Tibial artery (tissue), 4 donors: ENCODE data around the gene NEK2.
"Not testable (repeated sequence)": the region's sequence is repeated elsewhere in the genome, so short reads cannot be mapped to it uniquely, and the experiment has no call there.

Experiments used
- DNase-seq, 2 donors: peaks; one replicate each; pipeline ENCODE4 v3.0.0-alpha.2; 2019
- H3K27ac ChIP-seq, 2 donors: fragments of 200-600 bp; sonication (generic) in 1 of 2; 1 replicate in 1 of 2; 2 replicates in 1 of 2; pipeline ENCODE4 v1.5.1; 2018 to 2019; ENCODE audit warnings: mild to moderate bottlenecking in 1 of 2
- H3K27me3 ChIP-seq, 2 donors: fragments of 200-600 bp; sonication (generic) in 1 of 2; one replicate each; pipeline versions ENCODE4 v1.5.1 to v1.6.0; 2016 to 2019
- H3K36me3 ChIP-seq, 3 donors: fragments of 200-600 bp; sonication (generic) in 2 of 3; one replicate each; pipeline ENCODE4 v1.5.1; 2016 to 2019; ENCODE audit warnings: mild to moderate bottlenecking in 2 of 3
- H3K4me1 ChIP-seq, 4 donors: fragments of 200-600 bp; sonication (generic) in 2 of 4; 1 replicate in 3 of 4; 2 replicates in 1 of 4; pipeline ENCODE4 v1.5.1; 2016 to 2019
- H3K4me3 ChIP-seq, 2 donors: fragments of 200-600 bp; sonication (generic) in 1 of 2; 1 replicate in 1 of 2; 2 replicates in 1 of 2; pipeline ENCODE4 v1.5.1; 2018 to 2019; ENCODE audit warnings: mild to moderate bottlenecking in 2 of 2
- H3K9me3 ChIP-seq, 3 donors: fragments of 200-600 bp; sonication (generic) in 1 of 3; one replicate each; pipeline ENCODE4 v1.5.1; 2016 to 2019
- intact Hi-C: fragments of 100-400 bp; cut with DNase I; formaldehyde crosslinking; loops from one replicate; pipeline ENCODE4 v1.15.0; 2023; ENCODE audit warnings: low total_unique reads
- TF ChIP-seq, protein P1 (sequence below), 2 experiments: fragments of 200-600 bp in 1 of 2; fragments of 450-650 bp in 1 of 2; IDR thresholded peaks; one replicate each; pipeline ENCODE4 v1.5.1; 2017 to 2019; ENCODE audit warnings: antibody characterized with exemption in 2 of 2, mild to moderate bottlenecking in 1 of 2, moderate library complexity in 1 of 2

NEK2 gene

GRCh38 chr1:211637066-211637465 is 38.4 kb downstream of the NEK2 start:
- Histone ChIP-seq H3K4me1 (peaks cover 0 to 33% (median 28%) of the 10 kb centered on the region in 4 donors), H3K36me3 (no peaks in the 10 kb centered on the region), H3K27ac (no peak overlapping the region), H3K27me3 (no peaks in the 10 kb centered on the region), H3K4me3 (no peak overlapping the region), H3K9me3 (no peaks in the 10 kb centered on the region)
- peak in 1 of 2 donors; percentile 9 for DNase-seq
- intact Hi-C loops: no loop called here
- TF ChIP-seq, protein P1, sequence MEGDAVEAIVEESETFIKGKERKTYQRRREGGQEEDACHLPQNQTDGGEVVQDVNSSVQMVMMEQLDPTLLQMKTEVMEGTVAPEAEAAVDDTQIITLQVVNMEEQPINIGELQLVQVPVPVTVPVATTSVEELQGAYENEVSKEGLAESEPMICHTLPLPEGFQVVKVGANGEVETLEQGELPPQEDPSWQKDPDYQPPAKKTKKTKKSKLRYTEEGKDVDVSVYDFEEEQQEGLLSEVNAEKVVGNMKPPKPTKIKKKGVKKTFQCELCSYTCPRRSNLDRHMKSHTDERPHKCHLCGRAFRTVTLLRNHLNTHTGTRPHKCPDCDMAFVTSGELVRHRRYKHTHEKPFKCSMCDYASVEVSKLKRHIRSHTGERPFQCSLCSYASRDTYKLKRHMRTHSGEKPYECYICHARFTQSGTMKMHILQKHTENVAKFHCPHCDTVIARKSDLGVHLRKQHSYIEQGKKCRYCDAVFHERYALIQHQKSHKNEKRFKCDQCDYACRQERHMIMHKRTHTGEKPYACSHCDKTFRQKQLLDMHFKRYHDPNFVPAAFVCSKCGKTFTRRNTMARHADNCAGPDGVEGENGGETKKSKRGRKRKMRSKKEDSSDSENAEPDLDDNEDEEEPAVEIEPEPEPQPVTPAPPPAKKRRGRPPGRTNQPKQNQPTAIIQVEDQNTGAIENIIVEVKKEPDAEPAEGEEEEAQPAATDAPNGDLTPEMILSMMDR (IDR thresholded peaks at IDR 0.05): no peak

DNA sequence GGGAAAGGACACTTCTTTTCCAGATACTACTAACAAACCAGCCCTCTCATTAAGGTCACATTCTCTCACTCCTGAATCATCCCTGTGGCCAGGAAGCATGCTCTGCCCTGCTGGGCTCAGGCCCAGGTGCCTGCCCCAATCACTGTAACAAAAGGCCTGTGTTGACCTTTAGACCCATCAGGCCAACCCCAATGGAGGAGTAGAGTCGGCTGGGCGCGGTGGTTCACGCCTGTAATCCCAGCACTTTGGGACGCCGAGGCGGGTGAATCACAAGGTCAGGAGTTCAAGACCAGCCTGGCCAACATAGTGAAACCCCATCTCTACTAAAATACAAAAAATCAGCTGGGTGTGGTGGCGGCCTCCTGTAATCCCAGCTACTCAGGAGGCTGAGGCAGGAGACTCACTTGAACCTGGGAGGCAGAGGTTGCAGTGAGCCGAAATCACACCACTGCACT is 38.8 kb downstream of the NEK2 start:
- H3K36me3 ChIP-seq, H3K27me3 ChIP-seq, H3K4me3 ChIP-seq, intact Hi-C loops, H3K27ac ChIP-seq, H3K9me3 ChIP-seq: not testable (repeated sequence)
- H3K4me1 ChIP-seq: peaks cover 0 to 35% (median 29%) of the 10 kb centered on the region in 4 donors
- peak in 1 of 2 donors; percentile 37 for DNase-seq

DNA sequence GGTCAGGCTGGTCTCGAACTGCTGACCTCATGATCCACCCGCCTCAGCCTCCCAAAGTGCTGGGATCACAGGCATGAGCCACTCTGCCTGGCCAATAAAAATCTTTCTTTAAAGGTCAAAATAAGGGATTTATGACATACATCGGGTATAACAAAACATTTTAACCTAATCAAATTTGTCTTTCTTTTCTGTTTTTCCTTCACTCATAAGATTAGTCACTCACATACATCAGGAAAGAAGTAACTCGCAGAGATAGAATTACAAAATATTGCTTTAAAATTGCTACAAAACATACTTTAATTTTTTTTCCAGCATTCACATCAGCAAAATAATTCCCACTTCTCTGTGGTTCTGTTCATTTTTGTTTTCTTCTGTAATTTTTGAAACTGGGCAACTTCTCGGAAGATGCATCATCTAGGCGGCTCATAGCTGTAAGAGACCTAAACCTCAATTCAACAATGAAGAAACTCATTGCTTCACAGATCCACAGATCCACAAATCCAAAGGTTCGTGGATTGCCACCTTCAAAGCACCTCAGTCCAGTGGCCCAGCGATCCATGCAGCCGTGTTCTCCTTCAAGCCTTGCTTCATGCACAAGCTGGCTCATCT is 39.7 kb downstream of the NEK2 start:
- Histone ChIP-seq H3K4me1 (peaks cover 0 to 40% (median 32%) of the 10 kb centered on the region in 4 donors), H3K9me3 (no peaks in the 10 kb centered on the region), H3K4me3 (no peak overlapping the region), H3K36me3 (no peaks in the 10 kb centered on the region), H3K27me3 (no peaks in the 10 kb centered on the region), H3K27ac (no peak overlapping the region)
- intact Hi-C loops: no loop called here
- TF ChIP-seq, protein P1 (IDR thresholded peaks at IDR 0.05): no peak
- peak in 1 of 2 donors; percentile 33 for DNase-seq

DNA sequence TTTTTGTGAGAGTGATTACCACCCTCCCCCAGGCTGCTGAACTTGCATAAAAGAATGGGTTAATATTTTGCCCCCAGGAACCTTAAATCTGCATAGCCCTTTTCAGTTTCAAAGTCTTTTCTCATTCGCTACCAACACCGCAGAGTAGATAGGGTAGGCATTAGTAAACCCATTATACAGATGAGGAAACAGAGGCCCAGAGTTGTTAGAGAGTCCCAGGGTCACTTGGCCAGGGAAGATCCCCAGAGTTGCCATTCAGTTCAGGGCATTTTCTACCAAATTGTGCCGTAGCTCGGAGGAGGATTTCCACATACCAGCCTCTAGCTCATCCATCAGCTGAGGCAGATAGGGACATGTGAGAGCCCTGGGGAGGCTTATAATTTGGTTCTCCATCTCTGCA is 40.5 kb downstream of the NEK2 start:
- Histone ChIP-seq H3K9me3 (no peaks in the 10 kb centered on the region), H3K4me1 (peaks cover 0 to 41% (median 34%) of the 10 kb centered on the region in 4 donors), H3K36me3 (no peaks in the 10 kb centered on the region), H3K4me3 (no peak overlapping the region), H3K27me3 (no peaks in the 10 kb centered on the region), H3K27ac (no peak overlapping the region)
- TF ChIP-seq, protein P1 (IDR thresholded peaks at IDR 0.05): no peak
- no peak for DNase-seq
- intact Hi-C loops: no loop called here

DNA sequence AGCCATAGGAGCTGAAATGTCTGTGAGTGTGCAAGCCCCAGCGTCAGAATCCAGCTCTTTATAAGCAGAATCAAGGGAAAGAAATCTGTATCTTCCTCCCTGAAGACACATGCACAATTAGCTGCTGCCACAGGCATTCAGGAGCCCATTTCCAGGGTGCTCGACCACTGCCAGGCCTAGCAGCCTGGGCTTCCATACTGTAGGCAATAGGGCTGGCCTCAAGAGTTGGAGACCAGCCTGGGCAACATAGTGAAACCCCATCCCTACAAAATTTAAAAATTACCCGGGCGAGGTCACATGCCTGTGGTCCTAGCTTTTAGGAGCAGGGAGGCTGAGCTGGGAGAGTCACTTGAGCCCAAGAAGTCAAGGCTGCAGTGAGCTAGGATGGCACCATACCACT is 41.0 kb downstream of the NEK2 start:
- H3K27me3 ChIP-seq: no peaks in the 10 kb centered on the region
- no peaks in the 10 kb centered on the region for H3K36me3 ChIP-seq
- H3K4me1 ChIP-seq: peaks cover 0 to 36% (median 29%) of the 10 kb centered on the region in 4 donors
- intact Hi-C loops: no loop called here
- DNase-seq: peak in 1 of 2 donors; percentile 17
- no peaks in the 10 kb centered on the region for H3K9me3 ChIP-seq
- H3K4me3 ChIP-seq: no peak overlapping the region
- no peak overlapping the region for H3K27ac ChIP-seq
- TF ChIP-seq, protein P1 (IDR thresholded peaks at IDR 0.05): no peak

DNA sequence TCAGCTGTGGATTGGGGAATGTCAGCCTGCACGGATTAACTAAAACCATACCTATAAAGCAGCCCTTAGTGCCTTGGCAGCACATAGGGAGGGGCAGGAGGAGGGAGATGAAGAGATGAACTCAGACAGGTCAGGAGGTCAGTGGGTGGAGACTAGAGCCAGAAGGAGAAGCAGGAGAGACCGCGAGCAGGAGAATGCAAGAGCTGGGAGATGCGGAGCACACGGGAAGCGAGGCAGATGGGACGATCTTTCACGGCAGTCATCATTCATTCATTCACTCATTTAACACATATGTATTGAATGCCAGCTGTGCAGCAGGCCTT is 41.9 kb downstream of the NEK2 start:
- H3K9me3 ChIP-seq: no peaks in the 10 kb centered on the region
- peaks cover 0 to 35% (median 21%) of the 10 kb centered on the region in 4 donors for H3K4me1 ChIP-seq
- TF ChIP-seq, protein P1 (IDR thresholded peaks at IDR 0.05): no peak
- H3K4me3 ChIP-seq: no peak overlapping the region
- no peaks in the 10 kb centered on the region for H3K27me3 ChIP-seq
- no peak for DNase-seq
- intact Hi-C loops: no loop called here
- peak overlapping the region; percentile 57 to 60 for H3K27ac ChIP-seq
- H3K36me3 ChIP-seq: no peaks in the 10 kb centered on the region
